Melanocyte of skin (primary cell): Measurements from ENCODE around the gene TXNL4B. TPM values are rescaled to one million over a fixed set of nuclear protein-coding genes. Genes with fewer than 3 reads are reported as not detected.

Experiments
- total RNA-seq, 2 donors: library from RNA; depleted of rRNA; stranded (reverse); fragments of >200 nt; gene quantifications; 2 replicates each; pipeline ENCODE4 v1.2.3, GENCODE V29; 2012

TXNL4B gene
- total RNA-seq = 10 to 100 TPM in 1 of 2 donors, 1 to 10 TPM in 1; 7.6 to 11.0 TPM

GRCh38 chr16:72093448-72094265, at the start of gene TXNL4B, which contains the start of gene DHX38:
TSS of gene TXNL4B (minus strand) at chr16:72093620. CDS start at chr16:72090749, 2,871 bp downstream.
TSS of gene DHX38 (plus strand) at chr16:72093847. CDS start at chr16:72096158, 2,311 bp downstream.

GRCh38 chr16:72054254-72054847, 39.1 kb downstream of the TXNL4B start, which contains the start of gene HP:
TSS of gene HP (plus strand) at chr16:72054505. CDS start at chr16:72054653, 148 bp downstream.

Other genes with a start within 250 kb of the TXNL4B start
- gene ATXN1L, start 247.6 kb downstream of the TXNL4B start, total RNA-seq = 10 to 100 TPM; 15.7 to 18.2 TPM
- 1 to 10 TPM; 3.0 to 6.2 TPM for gene ZNF821, start 209.4 kb downstream of the TXNL4B start, total RNA-seq
- gene IST1, start 198.1 kb downstream of the TXNL4B start, total RNA-seq = 100 to 1,000 TPM; 171 to 192 TPM
- not detected for gene PKD1L3, start 93.2 kb downstream of the TXNL4B start, total RNA-seq
- gene DHODH, start 84.9 kb downstream of the TXNL4B start, total RNA-seq = 10 to 100 TPM in 1 of 2 donors, 1 to 10 TPM in 1; 3.8 to 10.7 TPM
- gene HP, start 39.1 kb downstream of the TXNL4B start, total RNA-seq = not detected
- gene HPR, start 30.4 kb downstream of the TXNL4B start, total RNA-seq = not detected
- 10 to 100 TPM; 34.4 to 75.6 TPM for gene DHX38, start 227 bp upstream of the TXNL4B start, total RNA-seq
- under 1 TPM; 0.33 to 0.69 TPM for gene PMFBP1, start 78.5 kb upstream of the TXNL4B start, total RNA-seq